ENCODE results near the gene TMEM181.

TMEM181 gene

GRCh38 chr6:158677906-158678578, 118.2 kb downstream of the TMEM181 start:
- H3K4me3 ChIP-seq (ENCODE audit: control insufficient read depth, low read depth, low read length), result no peak overlapping the region
- TF ChIP-seq, protein P1, sequence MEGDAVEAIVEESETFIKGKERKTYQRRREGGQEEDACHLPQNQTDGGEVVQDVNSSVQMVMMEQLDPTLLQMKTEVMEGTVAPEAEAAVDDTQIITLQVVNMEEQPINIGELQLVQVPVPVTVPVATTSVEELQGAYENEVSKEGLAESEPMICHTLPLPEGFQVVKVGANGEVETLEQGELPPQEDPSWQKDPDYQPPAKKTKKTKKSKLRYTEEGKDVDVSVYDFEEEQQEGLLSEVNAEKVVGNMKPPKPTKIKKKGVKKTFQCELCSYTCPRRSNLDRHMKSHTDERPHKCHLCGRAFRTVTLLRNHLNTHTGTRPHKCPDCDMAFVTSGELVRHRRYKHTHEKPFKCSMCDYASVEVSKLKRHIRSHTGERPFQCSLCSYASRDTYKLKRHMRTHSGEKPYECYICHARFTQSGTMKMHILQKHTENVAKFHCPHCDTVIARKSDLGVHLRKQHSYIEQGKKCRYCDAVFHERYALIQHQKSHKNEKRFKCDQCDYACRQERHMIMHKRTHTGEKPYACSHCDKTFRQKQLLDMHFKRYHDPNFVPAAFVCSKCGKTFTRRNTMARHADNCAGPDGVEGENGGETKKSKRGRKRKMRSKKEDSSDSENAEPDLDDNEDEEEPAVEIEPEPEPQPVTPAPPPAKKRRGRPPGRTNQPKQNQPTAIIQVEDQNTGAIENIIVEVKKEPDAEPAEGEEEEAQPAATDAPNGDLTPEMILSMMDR (IDR thresholded peaks at IDR 0.05; ENCODE audit: control insufficient read depth, insufficient read depth, low read depth, low read length, missing control alignments), result no peak
- no peak for DNase-seq (ENCODE audit: low read depth)

- DNase-seq (ENCODE audit: low read depth), result no peak
- H3K4me3 ChIP-seq (ENCODE audit: control insufficient read depth, low read depth, low read length), result no peak overlapping the region
- TF ChIP-seq, protein P1 (IDR thresholded peaks at IDR 0.05; ENCODE audit: control insufficient read depth, insufficient read depth, low read depth, low read length, missing control alignments), result no peak
These were observed 120.1 kb downstream of the TMEM181 start for GRCh38 chr6:158680015-158680414.

DNA sequence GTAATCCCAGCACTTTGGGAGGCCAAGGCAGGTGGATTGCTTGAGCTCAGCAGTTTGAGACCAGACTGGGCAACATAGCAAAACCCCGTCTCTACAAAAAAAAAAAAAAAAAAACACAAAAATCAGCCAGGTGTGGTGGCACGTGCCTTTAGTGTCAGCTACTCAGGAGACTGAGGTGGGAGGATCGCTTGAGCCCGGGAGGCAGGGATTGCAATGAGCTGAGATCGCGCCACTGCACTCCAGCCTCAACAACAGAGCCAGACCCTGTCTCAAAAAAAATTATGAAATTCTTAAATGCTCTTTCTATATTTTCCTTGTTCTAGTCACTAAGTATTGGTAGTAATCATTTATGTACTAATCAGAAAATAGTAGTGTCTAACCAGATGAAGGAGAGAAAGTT, 120.6 kb downstream of the TMEM181 start:
- DNase-seq (ENCODE audit: low read depth), result no peak
- TF ChIP-seq, protein P1 (IDR thresholded peaks at IDR 0.05; ENCODE audit: control insufficient read depth, insufficient read depth, low read depth, low read length, missing control alignments), result no peak
- no peak overlapping the region for H3K4me3 ChIP-seq (ENCODE audit: control insufficient read depth, low read depth, low read length)

GRCh38 chr6:158684311-158684710, 124.4 kb downstream of the TMEM181 start:
- TF ChIP-seq, protein P1 (IDR thresholded peaks at IDR 0.05; ENCODE audit: control insufficient read depth, insufficient read depth, low read depth, low read length, missing control alignments), result no peak
- no peak overlapping the region for H3K4me3 ChIP-seq (ENCODE audit: control insufficient read depth, low read depth, low read length)
- DNase-seq (ENCODE audit: low read depth), result no peak

GRCh38 chr6:158684745-158685324, 124.9 kb downstream of the TMEM181 start:
- DNase-seq (ENCODE audit: low read depth), result no peak
- TF ChIP-seq, protein P1 (IDR thresholded peaks at IDR 0.05; ENCODE audit: control insufficient read depth, insufficient read depth, low read depth, low read length, missing control alignments), result no peak
- H3K4me3 ChIP-seq (ENCODE audit: control insufficient read depth, low read depth, low read length), result no peak overlapping the region
